GM23248 (cell line): Measurements from ENCODE around the gene NUP98.

Experiments used
- EZH2 ChIP-seq: fragments of 200-600 bp; sonication (generic); IDR thresholded peaks from 2 replicates; pipeline ENCODE4 v1.6.1; 2018; ENCODE audit warnings: antibody characterized with exemption, mild to moderate bottlenecking; ENCODE audit not compliant: insufficient read depth, poor library complexity, severe bottlenecking
- EZH2phosphoT487 ChIP-seq: fragments of 200-600 bp; sonication (generic); IDR thresholded peaks from 2 replicates; pipeline ENCODE4 v1.6.1; 2018; ENCODE audit warnings: antibody characterized with exemption, moderate library complexity, mild to moderate bottlenecking, low read depth; ENCODE audit not compliant: insufficient read depth

GRCh38 chr11:3732671-3733436, 64.5 kb downstream of the NUP98 start:
- TF ChIP-seq EZH2 (no peak), EZH2phosphoT487 (no peak)
